GM19351 (cell line): Measurements from ENCODE around the gene SH3BGRL.
A peak's percentile ranks its signal among the peaks of the same experiment; 100 is the strongest.
"Not testable (repeated sequence)": the region's sequence is repeated elsewhere in the genome, so short reads cannot be mapped to it uniquely, and the experiment has no call there.

ENCODE experiments used
- ATAC-seq: cut with Tn5 transposase; IDR thresholded peaks from one replicate; pipeline ENCODE4 v1.9.1; 2021; ENCODE audit warnings: mild to moderate bottlenecking, moderate library complexity; ENCODE audit not compliant: unreplicated experiment

Gene SH3BGRL

DNA sequence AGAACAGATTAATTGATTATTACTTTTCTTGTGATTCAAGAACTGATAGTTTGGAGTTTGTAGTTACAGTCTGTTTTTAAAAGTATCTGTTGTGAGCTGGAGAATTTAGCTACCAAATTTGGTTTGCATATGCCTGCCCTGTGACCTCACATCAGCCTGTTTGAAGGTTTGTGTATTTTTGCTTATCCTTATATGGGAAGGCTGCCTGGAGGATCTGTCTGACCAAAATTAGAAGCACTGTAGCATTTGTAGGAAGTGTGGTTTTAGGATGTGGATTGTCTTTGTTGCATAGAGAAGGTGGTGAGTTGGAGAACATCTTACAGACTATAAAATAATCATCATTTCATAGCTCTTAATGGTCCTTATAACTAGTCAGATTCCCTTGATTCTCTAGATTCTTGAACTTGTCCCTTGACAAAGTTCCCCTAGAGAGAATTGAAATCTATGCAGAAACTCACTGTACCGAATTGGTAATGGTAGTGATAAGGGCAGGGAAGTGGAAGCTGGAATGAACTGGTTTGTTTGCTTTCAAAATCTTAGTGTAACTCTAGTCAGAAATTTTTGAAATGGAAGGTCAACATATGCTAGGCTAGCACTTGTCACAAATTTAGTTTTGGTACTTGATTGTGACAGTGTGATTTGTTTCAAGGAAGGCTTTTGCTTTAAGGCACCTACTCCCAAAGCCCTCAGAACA, 57.3 kb downstream of the SH3BGRL start:
- ATAC-seq, result no peak

DNA sequence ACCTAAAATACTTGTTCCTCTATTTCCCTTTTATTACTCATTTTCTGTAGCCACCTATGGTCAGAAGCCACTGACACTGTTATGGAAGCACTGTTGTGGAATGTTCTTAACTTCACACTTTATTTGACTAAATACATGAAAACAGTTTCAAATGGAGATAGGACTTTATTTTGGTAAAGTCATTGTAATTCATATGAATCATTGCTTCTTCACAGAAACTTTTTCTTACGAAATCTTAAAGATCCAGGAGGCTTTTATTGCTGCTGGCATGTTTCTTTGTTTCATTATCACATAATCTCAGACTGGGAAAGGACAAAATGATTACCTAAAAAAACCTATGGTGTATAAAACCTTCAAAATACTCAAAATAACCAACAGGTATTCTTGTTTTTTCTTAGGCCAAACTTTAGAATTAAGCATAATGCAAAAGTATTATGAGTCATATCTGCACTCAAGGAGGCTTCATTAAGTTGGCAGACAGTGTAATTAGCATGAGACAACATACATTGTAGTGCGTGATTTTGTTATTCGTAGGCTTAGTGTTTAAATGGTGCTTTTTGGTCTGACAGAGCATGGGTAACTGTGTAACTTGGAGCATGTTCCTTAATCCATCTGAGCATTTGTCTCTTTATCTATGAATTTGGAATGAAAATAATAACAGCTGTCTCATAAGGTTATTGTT, 58.0 kb downstream of the SH3BGRL start:
- ATAC-seq, result no peak

DNA sequence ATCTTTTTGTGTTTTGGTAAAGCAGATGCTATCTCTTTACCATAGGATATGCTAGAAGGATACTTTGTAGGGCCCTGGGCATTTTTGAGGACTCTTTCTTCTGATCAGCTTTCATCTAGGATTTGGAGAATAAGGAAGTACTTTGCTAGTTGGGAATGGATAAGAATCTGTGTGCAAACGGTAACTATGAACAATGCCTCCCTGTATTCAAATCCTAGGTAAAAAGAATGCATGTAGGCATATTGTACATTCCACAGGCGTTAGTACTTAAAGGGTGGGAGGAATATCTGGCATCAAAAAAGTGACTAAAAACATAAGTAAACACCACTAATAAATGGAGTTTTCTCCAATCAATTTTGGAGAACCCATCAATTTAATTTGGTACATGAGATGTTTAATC, 59.7 kb downstream of the SH3BGRL start:
- ATAC-seq, result no peak

DNA sequence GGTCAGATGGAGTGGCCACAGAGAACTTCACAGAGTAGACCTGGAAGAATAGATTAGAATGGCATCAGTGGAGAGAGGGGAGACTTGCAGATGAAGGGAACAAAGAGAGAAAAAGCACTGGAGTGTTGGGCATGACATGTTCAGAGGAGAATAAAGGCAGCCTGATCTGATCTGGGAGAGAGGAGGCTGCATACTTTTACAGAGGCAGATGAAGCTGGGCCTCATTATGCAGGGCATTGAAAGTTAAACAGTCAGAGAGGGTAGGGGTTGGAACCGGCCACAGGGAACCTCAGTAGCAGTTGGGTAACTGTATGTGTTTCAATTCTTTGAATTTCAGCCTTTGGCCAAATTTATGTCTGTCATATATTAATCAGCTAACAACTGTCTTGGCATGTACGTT, 61.2 kb downstream of the SH3BGRL start:
- no peak for ATAC-seq

DNA sequence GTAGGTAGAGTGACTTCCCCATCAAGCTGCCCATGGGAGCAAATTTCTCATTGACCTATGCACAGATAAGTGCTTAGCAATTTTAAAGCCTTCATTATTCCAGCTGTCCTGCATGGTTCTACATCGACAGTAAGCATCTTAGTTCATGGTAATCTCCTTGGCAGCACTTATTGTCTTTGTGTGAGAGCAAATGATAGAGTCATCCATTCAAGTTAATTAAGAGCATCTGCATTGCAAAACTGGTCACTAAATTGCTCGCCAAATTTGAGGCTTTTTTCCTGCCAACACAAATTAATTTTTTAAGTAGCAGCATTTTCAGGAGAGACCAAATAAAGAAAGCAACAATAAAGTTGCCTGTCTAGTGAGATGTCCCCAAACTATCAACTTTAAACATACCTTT, 76.7 kb downstream of the SH3BGRL start:
- ATAC-seq, result no peak

DNA sequence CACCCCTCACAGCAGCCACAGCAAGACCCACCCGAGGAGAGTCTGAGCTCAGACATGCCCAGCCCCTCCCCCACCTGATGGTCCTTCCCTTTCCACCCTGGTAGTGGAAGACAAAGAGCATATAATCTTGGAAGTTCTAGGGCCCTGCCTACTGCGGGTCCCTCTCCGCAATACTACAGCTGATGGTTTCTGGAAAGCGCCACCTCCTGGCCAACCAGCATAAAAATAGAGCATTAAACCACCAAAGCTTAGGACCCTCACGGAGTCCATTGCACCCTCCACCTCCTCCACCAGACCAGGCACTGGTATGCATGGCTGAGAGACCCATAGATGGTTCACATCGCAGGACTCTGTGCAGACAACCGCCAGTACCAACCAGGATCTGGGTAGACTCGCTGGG, 78.2 kb downstream of the SH3BGRL start:
- ATAC-seq, result no peak

DNA sequence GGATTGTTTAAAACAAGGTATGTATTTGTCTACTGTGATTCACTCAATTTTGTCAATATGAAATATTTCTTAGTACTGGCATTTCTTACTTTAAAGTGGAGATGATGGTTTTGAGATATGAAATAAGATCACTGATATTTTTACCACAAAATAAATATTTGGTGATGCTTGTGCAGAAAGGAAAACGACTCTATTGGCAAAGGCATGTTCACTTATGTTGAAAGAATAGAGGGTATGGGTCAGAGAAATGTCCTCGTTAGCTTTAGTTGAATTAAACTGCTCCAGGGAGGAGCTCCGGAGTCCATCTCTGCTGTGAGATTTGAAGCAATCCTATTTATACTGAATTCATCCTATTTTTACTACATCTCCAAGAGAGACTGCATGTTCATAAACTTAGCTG, 84.2 kb downstream of the SH3BGRL start:
- no peak for ATAC-seq

DNA sequence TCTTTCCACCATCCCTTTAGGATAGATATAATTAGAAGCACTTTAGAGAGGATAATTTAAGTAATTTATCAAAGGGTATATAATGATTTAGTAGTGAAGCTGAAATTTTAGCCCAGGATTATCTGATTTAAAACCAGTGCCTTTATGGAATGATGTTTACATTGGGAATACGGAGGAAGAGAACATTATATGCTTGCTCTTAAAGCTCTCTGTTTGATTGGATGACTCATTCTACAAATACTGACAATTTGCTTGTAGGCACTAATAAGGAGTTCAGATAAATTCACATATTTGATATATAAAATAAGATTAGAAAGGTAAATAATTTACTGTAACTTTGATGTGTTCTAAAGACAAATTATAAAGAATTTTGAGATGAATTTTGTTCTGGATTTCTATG, 84.7 kb downstream of the SH3BGRL start:
- no peak for ATAC-seq

DNA sequence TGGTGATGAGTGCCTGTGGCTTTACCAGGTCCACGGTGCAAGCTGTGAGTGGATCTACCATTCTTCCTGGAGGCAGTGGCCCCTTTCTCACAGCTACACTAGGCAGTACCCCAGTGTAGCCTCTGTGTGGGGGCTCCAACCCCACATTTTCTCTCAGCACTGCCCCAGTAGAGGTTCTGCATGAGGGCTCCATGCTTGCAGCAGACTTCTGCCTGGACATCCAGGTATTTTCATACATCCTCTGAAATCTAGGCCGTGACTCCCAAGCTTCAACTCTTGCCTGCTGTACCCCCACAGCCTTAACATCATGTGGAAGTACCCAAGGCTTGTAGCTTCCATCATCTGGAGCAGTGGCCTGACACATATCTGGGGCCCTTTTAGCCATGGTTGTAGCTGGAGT, 90.1 kb downstream of the SH3BGRL start:
- ATAC-seq, result no peak

DNA sequence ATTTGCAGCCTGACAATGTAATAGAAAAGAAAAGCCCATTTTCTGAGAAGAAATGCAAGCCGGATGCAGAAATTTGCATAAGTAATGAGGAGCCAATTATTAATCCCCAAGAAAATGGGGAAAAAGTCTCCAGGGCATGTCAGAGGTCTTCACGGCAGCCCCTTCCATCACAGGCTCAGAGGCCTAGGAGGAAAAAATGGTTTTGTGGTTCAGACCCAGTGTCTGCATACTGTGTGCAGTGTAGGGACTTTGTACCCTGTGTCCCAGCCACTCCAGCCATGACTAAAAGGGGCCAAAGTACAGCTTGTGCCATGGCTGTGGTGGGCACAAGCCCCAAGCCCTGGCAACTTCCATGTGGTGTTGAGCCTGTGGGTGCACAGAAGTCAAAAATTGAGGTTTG, 92.2 kb downstream of the SH3BGRL start:
- no peak for ATAC-seq

DNA sequence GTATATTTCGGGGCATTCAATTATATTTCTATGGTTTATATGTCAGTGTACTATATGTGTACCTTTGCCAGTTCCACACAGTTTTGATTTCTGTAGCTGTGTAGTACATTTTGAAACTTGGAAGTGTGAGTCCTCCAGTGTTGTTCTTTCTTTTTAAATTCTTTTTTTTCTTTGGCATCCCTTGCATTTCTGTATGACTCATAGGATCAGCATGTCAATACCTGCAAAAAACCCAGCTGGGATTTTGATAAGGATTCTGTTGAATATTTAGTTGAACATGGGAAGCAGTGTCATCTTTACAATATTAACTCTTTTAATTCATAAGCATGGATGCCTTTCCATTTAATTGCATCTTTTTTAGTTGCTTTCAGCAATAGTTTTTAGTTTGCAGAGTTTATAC, 100.0 kb downstream of the SH3BGRL start:
- no peak for ATAC-seq

DNA sequence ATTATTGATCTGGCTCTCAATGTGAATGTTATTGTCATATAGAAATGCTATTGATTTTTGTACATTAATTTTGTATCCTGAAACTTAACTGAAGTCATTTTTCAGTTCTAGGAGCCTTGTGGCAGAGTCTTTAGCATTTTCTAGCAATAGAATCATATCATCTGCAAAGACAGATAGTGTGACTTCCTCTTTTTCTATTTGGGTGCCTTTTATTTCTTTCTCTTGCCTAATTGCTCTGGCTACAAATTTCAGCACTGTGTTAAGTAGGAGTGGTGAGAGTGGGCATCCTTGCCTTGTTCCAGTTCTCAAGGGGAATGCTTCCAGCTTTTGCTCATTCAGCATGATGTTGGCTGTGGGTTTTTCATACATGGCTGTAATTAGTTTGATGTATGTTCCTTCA, 102.7 kb downstream of the SH3BGRL start:
- ATAC-seq, result peak; percentile 57

DNA sequence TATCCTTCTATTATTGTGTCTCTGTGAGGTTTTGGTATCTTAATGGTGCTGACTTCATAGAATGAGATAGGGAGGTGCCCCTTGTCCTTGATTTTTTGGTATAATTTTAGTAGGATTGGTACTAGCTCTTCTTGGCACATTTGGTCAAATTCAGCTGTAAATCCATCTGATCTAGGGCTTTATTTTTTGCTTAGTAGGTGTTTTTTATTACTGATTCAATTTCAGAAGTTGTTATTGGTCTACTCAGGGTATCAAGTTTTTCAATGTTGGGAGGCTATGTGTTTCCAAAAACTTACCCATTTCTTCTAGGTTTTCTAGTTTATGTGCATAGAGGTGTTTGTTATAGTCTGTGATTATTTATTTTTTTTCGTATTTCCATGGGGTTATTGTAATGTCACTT, 103.3 kb downstream of the SH3BGRL start:
- ATAC-seq, result no peak

DNA sequence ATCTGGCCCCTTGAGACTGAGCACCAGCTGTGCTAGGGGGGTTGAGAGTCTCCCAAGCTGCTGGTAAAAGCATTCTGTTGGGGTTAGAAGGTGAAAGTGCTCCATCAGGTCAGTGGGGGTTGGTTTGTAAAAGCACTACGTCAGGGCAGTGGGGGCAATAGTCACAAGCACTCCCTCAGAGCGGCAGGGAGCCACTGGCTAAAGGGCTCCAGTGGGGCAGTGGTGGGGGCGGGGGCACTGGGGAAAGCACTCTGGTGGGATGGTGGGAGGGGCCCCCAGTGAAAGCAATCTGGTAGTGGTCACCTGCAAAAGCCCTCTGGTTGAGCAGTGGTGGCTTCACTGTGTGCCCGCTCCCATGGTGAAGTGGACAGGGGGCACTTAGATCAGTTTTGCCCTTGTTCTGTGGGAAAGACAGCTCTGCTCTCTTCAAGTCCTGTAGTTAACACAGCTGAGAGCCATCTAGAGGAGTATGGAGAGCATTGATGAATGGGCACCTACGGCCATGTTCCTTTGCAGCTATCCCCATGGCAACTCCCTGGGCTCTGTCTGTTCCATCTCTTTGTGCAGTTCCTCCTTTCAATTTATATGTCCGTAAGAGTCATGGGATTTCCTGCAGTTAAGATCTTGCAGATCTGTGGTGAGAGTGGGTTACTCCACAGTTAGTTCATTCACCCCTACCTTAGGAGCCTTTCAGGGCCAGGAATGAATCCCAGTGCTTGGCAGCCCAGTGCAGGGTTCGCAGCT, 106.4 kb downstream of the SH3BGRL start:
- ATAC-seq, result no peak

DNA sequence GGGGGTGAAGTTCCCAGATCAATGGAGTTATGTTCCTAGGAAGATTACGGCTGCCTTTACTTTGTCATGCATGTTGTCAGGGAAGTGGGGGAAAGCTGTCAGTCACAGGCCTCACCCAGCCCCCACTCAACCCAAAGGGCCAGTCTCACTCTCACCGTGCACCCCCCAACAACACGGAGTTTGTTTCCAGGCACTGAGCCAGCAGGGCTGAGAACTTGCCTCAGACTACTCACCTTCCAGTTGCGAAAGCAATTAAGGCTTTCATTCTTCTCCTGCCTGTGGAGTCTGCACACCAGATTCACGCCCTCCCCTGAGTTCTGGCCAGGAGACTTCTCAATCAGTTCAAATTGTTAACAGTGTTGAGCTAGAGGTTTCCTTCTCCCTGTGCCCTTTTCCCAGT, 114.3 kb downstream of the SH3BGRL start:
- ATAC-seq, result no peak

DNA sequence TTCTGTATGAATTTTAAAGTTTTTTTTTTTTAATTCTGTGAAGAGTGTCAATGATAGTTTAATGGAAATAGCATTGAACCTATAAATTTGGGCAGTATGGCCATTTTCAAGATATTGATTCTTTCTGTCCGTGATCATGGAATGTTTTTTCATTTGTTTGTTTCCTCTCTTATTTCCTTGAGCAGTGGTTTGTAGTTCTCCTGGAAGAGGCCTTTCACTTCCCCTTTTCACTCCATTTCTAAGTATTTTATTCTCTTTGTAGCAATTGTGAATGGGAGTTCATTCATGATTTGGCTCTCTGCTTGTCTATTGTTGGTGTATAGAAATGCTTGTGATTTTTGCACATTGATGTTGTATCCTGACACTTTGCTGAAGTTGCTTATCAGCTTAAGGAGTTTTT, 129.8 kb downstream of the SH3BGRL start:
- not testable (repeated sequence) for ATAC-seq

DNA sequence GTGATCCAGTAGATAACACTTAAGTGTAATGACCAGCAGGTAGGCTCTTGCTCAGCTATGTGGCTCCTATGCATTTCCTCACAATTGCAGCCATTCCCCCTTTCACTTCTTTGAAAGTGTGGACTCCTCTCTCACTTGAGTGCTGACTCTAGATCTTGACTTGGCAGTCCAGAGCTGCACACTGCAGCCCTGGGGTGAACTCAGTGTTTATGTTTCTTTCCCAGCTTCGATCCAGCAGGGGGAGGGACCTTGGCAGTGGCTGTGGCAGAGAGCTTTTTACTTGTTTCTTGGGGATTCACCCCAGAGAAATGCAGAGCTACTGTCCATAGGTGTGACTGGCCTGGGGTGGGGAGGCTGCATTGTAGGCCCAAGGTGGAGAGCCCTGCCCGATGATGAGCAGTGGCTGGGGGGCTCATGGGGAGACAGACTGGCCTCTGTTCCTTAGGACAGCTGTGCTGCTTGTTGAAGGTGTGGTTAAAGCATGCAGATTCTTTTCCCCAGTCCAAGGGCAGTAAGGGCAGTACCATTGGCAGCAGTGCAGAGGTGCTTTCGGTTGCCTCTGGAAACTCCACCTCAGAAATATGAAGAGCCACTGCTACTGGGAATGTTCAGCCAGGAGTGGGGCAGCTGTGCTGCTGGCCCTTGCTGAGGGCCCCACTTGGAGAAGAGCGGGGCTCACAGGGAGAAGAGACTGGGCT, 134.7 kb downstream of the SH3BGRL start:
- no peak for ATAC-seq

DNA sequence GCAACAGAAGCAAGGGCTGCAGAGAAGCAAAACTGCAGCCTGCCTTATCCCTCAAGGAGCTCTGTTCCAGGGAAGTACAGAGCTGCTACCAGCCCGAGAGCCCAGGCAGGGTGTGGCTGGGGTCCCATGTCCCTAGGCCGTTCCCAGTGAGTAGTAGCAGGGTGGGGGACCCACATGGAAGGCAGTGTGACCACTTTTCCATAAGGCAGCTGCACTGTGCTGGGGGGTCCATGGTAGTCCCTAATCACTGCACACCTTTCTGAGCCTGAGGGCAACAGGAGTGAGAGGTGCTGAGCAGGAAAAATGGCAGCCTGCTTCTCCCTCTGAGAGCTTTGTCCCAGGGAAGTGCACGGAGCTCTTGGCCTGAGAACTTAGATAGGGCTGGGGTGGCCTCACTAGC, 135.9 kb downstream of the SH3BGRL start:
- no peak for ATAC-seq

DNA sequence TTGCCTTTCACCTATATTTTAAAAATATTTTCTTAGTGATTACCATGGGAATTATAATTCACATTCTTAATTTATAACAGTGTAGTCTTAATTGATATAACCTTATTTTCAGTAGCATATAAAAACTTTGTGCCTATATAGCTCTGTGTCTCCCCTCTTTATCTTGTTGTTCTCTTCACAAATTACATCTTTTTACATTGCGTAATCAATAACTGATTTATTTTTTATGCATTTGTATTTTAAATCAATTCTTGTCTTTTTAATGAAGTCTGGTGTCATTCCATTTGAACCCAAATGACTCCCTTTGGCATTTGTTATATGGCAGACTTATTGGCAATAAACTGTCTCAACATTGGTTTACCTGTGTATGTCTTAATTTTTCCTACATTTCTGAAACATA, 137.0 kb downstream of the SH3BGRL start:
- ATAC-seq, result no peak

DNA sequence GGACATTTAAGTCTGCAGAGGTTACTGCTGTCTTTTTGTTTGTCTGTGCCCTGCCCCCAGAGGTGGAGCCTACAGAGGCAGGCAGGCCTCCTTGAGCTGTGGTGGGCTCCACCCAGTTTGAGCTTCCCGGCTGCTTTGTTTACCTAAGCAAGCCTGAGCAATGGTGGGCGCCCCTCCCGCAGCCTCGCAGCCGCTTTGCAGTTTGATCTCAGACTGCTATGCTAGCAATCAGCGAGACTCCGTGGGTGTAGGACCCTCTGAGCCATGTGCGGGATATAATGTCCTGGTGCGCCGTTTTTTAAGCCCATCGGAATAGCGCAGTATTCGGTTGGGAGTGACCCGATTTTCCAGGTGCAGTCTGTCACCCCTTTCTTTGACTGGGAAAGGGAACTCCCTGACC, 143.4 kb downstream of the SH3BGRL start:
- ATAC-seq, result not testable (repeated sequence)
